Ishikawa (cell line): ENCODE measurements around the gene TTF1.

Experiments
- CEBPB ChIP-seq: IDR thresholded peaks from 2 replicates; pipeline ENCODE4 v1.6.1; 2012
- CREB1 ChIP-seq: IDR thresholded peaks from 2 replicates; pipeline ENCODE4 v1.6.1; 2012; ENCODE audit warnings: low read depth
- EGR1 ChIP-seq: IDR thresholded peaks from 2 replicates; pipeline ENCODE4 v1.6.1; 2012
- EP300 ChIP-seq: IDR thresholded peaks from 2 replicates; pipeline ENCODE4 v1.6.1; 2012; ENCODE audit warnings: borderline replicate concordance
- FOXM1 ChIP-seq: IDR thresholded peaks from 2 replicates; pipeline ENCODE4 v1.6.1; 2012; ENCODE audit warnings: low read depth, borderline replicate concordance
- MAX ChIP-seq: IDR thresholded peaks from 2 replicates; pipeline ENCODE4 v1.6.1; 2012
- NFIC ChIP-seq: IDR thresholded peaks from 2 replicates; pipeline ENCODE4 v1.6.1; 2012
- RAD21 ChIP-seq: IDR thresholded peaks from 2 replicates; pipeline ENCODE4 v1.6.1; 2012; ENCODE audit warnings: low read depth
- REST ChIP-seq: IDR thresholded peaks from 2 replicates; pipeline ENCODE4 v1.6.1; 2012; ENCODE audit warnings: low read depth, mild to moderate bottlenecking
- TAF1 ChIP-seq: IDR thresholded peaks from 2 replicates; pipeline ENCODE4 v1.6.1; 2012; ENCODE audit warnings: low read depth, mild to moderate bottlenecking
- TCF12 ChIP-seq: IDR thresholded peaks from 2 replicates; pipeline ENCODE4 v1.6.1; 2012; ENCODE audit warnings: low read depth
- TEAD4 ChIP-seq: IDR thresholded peaks from 2 replicates; pipeline ENCODE4 v1.6.1; 2012
- YY1 ChIP-seq: IDR thresholded peaks from 2 replicates; pipeline ENCODE4 v1.6.1; 2012; ENCODE audit warnings: low read depth
- ZBTB7A ChIP-seq: IDR thresholded peaks from 2 replicates; pipeline ENCODE4 v1.6.1; 2012; ENCODE audit warnings: low read depth
- TF ChIP-seq, protein P1 (sequence below): IDR thresholded peaks from 2 replicates; pipeline ENCODE4 v1.6.1; 2012

The TTF1 gene

GRCh38 chr9:132407196-132407595 lies 556 bp upstream of the TTF1 start:
- TF ChIP-seq TCF12 = no peak
- TF ChIP-seq TEAD4 = no peak
- no peak for TF ChIP-seq ZBTB7A
- TF ChIP-seq RAD21 = no peak
- TF ChIP-seq CEBPB = no peak
- no peak for TF ChIP-seq FOXM1
- no peak for TF ChIP-seq EP300
- TF ChIP-seq EGR1 = no peak
- TF ChIP-seq MAX = no peak
- TF ChIP-seq YY1 = no peak
- no peak for TF ChIP-seq CREB1
- TF ChIP-seq REST = no peak
- no peak for TF ChIP-seq TAF1
- TF ChIP-seq, protein P1, sequence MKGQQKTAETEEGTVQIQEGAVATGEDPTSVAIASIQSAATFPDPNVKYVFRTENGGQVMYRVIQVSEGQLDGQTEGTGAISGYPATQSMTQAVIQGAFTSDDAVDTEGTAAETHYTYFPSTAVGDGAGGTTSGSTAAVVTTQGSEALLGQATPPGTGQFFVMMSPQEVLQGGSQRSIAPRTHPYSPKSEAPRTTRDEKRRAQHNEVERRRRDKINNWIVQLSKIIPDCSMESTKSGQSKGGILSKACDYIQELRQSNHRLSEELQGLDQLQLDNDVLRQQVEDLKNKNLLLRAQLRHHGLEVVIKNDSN = no peak
- no peak for TF ChIP-seq NFIC

DNA sequence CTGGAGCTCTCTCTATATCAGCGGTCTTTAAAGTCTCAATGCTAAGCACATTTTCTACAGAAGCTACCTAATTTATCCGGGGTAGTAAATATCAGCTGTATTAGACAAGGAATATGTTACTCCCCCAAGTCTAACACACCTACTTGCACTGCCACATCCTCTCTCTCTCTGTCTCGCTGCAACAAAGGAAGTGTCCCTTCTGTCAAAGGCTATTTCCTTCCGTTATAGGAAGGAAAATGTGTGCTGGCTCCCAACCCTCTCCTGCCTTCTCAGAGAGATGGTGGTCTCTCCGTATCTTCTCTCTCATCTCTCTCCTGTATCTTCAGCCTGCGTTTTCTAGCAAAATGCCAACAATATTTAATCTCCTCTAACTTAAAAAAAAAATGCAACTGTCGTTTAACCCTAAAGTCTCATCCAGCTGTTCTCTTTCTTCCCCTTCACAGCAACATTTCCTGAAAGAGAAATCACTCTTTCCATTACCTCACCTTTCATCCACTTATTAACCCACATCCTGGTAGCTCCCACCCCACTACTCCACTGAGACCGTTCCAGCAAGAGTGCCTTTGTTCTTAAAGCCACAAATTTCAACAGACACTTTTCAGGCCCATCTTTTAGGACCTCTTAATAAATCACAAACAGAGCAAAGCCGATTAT lies 2.3 kb downstream of the TTF1 start:
- TF ChIP-seq EP300 (no peak), TCF12 (no peak), TEAD4 (no peak)
- TF ChIP-seq, protein P1 = no peak

- TF ChIP-seq CEBPB (no peak), RAD21 (no peak), EP300 (no peak), ZBTB7A (no peak), MAX (no peak), NFIC (no peak), YY1 (no peak), TAF1 (no peak), CREB1 (no peak), EGR1 (no peak), TCF12 (no peak), FOXM1 (no peak), TEAD4 (no peak)
- TF ChIP-seq, protein P1 = no peak
Measured at GRCh38 chr9:132401824-132402223, 4.8 kb downstream of the TTF1 start.

DNA sequence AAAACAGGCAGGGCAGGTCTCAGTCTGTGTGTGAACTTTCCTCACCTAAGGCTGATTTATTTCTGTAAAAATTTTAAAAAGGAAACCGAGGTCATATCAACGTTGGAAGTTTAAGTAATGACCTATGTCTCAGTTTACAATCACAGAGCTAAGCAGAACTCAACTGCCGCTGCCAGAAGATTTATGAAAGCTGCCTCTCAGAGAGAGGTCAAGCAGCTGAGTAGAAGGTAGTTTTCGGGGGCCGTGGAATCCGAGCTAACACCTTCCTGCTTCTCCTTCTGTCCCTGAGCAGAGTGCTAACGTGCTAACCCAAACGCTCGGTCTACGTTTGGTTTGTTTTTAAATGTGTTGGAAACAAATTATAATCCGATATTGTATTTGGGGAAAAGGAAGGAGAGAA lies 11.1 kb downstream of the TTF1 start:
- TF ChIP-seq TEAD4 (no peak), TCF12 (no peak), RAD21 (no peak), EGR1 (no peak), FOXM1 (no peak), TAF1 (no peak), YY1 (no peak), EP300 (no peak)

GRCh38 chr9:132391449-132391848 lies 15.2 kb downstream of the TTF1 start:
- no peak for TF ChIP-seq ZBTB7A
- TF ChIP-seq MAX = no peak
- no peak for TF ChIP-seq CREB1
- no peak for TF ChIP-seq TEAD4
- no peak for TF ChIP-seq RAD21
- no peak for TF ChIP-seq TAF1
- no peak for TF ChIP-seq FOXM1

DNA sequence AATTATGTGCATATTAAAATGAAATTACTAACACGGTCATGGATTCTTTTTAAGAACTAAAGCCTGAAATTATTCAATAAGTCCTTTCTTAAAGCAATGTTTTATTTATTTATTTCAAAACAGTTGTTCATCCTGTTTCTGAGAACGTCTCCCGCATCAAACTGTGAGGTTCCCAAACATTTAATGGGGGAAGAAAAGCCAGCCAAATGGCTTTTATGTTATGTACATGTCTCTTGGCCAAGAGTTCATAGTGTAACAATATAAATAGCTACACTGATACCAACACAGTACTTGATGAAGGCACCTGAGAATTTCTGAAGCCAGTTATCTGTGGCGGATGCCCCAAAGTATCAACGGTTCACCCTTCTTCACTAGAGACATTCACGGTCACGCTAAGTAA lies 15.7 kb downstream of the TTF1 start:
- TF ChIP-seq TAF1 = no peak
- no peak for TF ChIP-seq ZBTB7A
- TF ChIP-seq, protein P1 = no peak
- TF ChIP-seq EGR1 = no peak
- no peak for TF ChIP-seq TCF12
- TF ChIP-seq MAX = no peak
- no peak for TF ChIP-seq FOXM1
- no peak for TF ChIP-seq CEBPB
- no peak for TF ChIP-seq REST
- no peak for TF ChIP-seq YY1
- TF ChIP-seq NFIC = no peak
- TF ChIP-seq EP300 = no peak
- TF ChIP-seq TEAD4 = no peak
- no peak for TF ChIP-seq CREB1
- no peak for TF ChIP-seq RAD21
